Trophoblast cell (in vitro differentiated cells and primary cell): Measurements from ENCODE around the gene DPP6.
"Not testable (repeated sequence)": the region's sequence is repeated elsewhere in the genome, so short reads cannot be mapped to it uniquely, and the experiment has no call there.

Experiments
- DNase-seq, 2 donors: peaks; one replicate each; pipeline ENCODE4 v3.0.0-alpha.2; 2016
- H2AFZ ChIP-seq: 2 replicates; pipeline ENCODE4 v1.6.1; 2013; ENCODE audit warnings: low read length, moderate library complexity, mild to moderate bottlenecking; ENCODE audit not compliant: insufficient read depth, poor library complexity
- H2AK5ac ChIP-seq: 2 replicates; pipeline ENCODE4 v1.6.1; 2013; ENCODE audit warnings: mild to moderate bottlenecking, low read length
- H2BK120ac ChIP-seq: 2 replicates; pipeline ENCODE4 v1.6.1; 2013; ENCODE audit warnings: low read length, mild to moderate bottlenecking, moderate library complexity; ENCODE audit not compliant: insufficient read depth, poor library complexity
- H2BK12ac ChIP-seq: 2 replicates; pipeline ENCODE4 v1.6.1; 2013; ENCODE audit warnings: mild to moderate bottlenecking, low read length, moderate library complexity
- H2BK5ac ChIP-seq: 2 replicates; pipeline ENCODE4 v1.6.1; 2013; ENCODE audit warnings: low read length, low read depth, moderate library complexity, mild to moderate bottlenecking; ENCODE audit not compliant: poor library complexity
- H3K14ac ChIP-seq: 2 replicates; pipeline ENCODE4 v1.6.1; 2013; ENCODE audit warnings: mild to moderate bottlenecking, low read length
- H3K18ac ChIP-seq: 2 replicates; pipeline ENCODE4 v1.6.1; 2013; ENCODE audit warnings: mild to moderate bottlenecking, low read length
- H3K23ac ChIP-seq: 2 replicates; pipeline ENCODE4 v1.6.1; 2013; ENCODE audit warnings: low read length
- H3K27ac ChIP-seq: 2 replicates; pipeline ENCODE4 v1.5.1; 2013; ENCODE audit warnings: low read depth, mild to moderate bottlenecking, inconsistent platforms, low read length, moderate library complexity
- H3K27me3 ChIP-seq: 2 replicates; pipeline ENCODE4 v1.6.1; 2013; ENCODE audit warnings: inconsistent platforms, mild to moderate bottlenecking, low read length, moderate library complexity; ENCODE audit not compliant: insufficient read depth
- H3K36me3 ChIP-seq, 2 experiments: 1 replicate in 1 of 2; 2 replicates in 1 of 2; pipeline ENCODE4 v1.6.1; 2013; ENCODE audit warnings: low read length in 2 of 2, mild to moderate bottlenecking in 2 of 2, moderate library complexity in 1 of 2; ENCODE audit not compliant: insufficient read depth in 2 of 2, control insufficient read depth in 1 of 2
- H3K4ac ChIP-seq: 2 replicates; pipeline ENCODE4 v1.6.1; 2013; ENCODE audit warnings: low read depth, mild to moderate bottlenecking, low read length, moderate library complexity
- H3K4me1 ChIP-seq, 2 experiments: 1 replicate in 1 of 2; 2 replicates in 1 of 2; pipeline ENCODE4 v1.6.1; 2013; ENCODE audit warnings: low read length in 2 of 2, mild to moderate bottlenecking in 2 of 2, moderate library complexity in 1 of 2; ENCODE audit not compliant: insufficient read depth in 2 of 2, control insufficient read depth in 1 of 2
- H3K4me2 ChIP-seq: 2 replicates; pipeline ENCODE4 v1.6.1; 2013; ENCODE audit warnings: inconsistent platforms, mild to moderate bottlenecking, low read length, moderate library complexity
- H3K4me3 ChIP-seq: 2 replicates; pipeline ENCODE4 v1.5.1; 2013; ENCODE audit warnings: mild to moderate bottlenecking, low read depth, low read length, inconsistent platforms
- H3K79me1 ChIP-seq: one replicate; pipeline ENCODE4 v1.6.1; 2013; ENCODE audit warnings: low read length
- H3K79me2 ChIP-seq: 2 replicates; pipeline ENCODE4 v1.6.1; 2013; ENCODE audit warnings: low read length, mild to moderate bottlenecking; ENCODE audit not compliant: control insufficient read depth, insufficient read depth, poor library complexity
- H3K9ac ChIP-seq: 2 replicates; pipeline ENCODE4 v1.6.1; 2013; ENCODE audit warnings: mild to moderate bottlenecking, low read length
- H3K9me3 ChIP-seq: 2 replicates; pipeline ENCODE4 v1.6.1; 2013; ENCODE audit warnings: low read depth, mild to moderate bottlenecking, control low read depth, inconsistent platforms, low read length; ENCODE audit not compliant: insufficient read depth
- H4K12ac ChIP-seq: 2 replicates; pipeline ENCODE4 v1.6.1; 2013; ENCODE audit warnings: low read depth, mild to moderate bottlenecking, low read length, moderate library complexity
- H4K8ac ChIP-seq: 2 replicates; pipeline ENCODE4 v1.6.1; 2013; ENCODE audit warnings: low read depth, mild to moderate bottlenecking, low read length, moderate library complexity
- H4K91ac ChIP-seq: one replicate; pipeline ENCODE4 v1.6.1; 2013; ENCODE audit warnings: low read depth, mild to moderate bottlenecking, low read length, moderate library complexity
- WGBS: extraction: QIAGEN DNeasy Blood & Tissue Kit; methylation state at CpG from one replicate; pipeline ENCODE4 v1.1.7; 2013; ENCODE audit warnings: missing lambda C conversion rate; ENCODE audit not compliant: insufficient read length, insufficient coverage; ENCODE audit errors: extremely low coverage; 5-methylcytosine and 5-hydroxymethylcytosine counted together

Gene DPP6

GRCh38 chr7:154060551-154060950 is 8.4 kb downstream of the DPP6 start:
- H3K27me3 ChIP-seq, H3K27ac ChIP-seq, H2BK12ac ChIP-seq, DNase-seq, H3K18ac ChIP-seq, H2AK5ac ChIP-seq, H3K4ac ChIP-seq, H3K79me2 ChIP-seq, H2BK5ac ChIP-seq, H4K12ac ChIP-seq, H3K9ac ChIP-seq, H3K79me1 ChIP-seq, H4K8ac ChIP-seq, H2BK120ac ChIP-seq, H3K4me2 ChIP-seq, H3K23ac ChIP-seq, H3K4me3 ChIP-seq, H3K9me3 ChIP-seq, H3K4me1 ChIP-seq, H4K91ac ChIP-seq, H3K14ac ChIP-seq, H3K36me3 ChIP-seq, H2AFZ ChIP-seq: not testable (repeated sequence)
- WGBS: no CpG with 5 or more reads among the region's 15 CpGs

- not testable (repeated sequence) for H4K8ac ChIP-seq, H2AK5ac ChIP-seq, H3K27ac ChIP-seq, H2BK12ac ChIP-seq, H4K12ac ChIP-seq, H3K9ac ChIP-seq, H3K9me3 ChIP-seq, H3K4me3 ChIP-seq, H3K18ac ChIP-seq, H4K91ac ChIP-seq, H3K79me1 ChIP-seq, H3K79me2 ChIP-seq, H3K4me2 ChIP-seq, H3K4ac ChIP-seq, H2BK5ac ChIP-seq, H3K27me3 ChIP-seq, H3K36me3 ChIP-seq, H2BK120ac ChIP-seq, H3K23ac ChIP-seq, H3K14ac ChIP-seq, H2AFZ ChIP-seq, H3K4me1 ChIP-seq
- no CpG with 5 or more reads among the region's 4 CpGs for WGBS
- peak in 1 of 2 donors; percentile 37 for DNase-seq
Observed at GRCh38 chr7:154071833-154072232, 19.6 kb downstream of the DPP6 start.

- H3K79me2 ChIP-seq, H2AFZ ChIP-seq, H3K27ac ChIP-seq, H3K4ac ChIP-seq, H4K12ac ChIP-seq, H3K27me3 ChIP-seq, H3K14ac ChIP-seq, H2BK120ac ChIP-seq, H3K36me3 ChIP-seq, H2AK5ac ChIP-seq, H3K9me3 ChIP-seq, H3K18ac ChIP-seq, H3K23ac ChIP-seq, H3K79me1 ChIP-seq, H3K4me3 ChIP-seq, H2BK12ac ChIP-seq, H3K9ac ChIP-seq, H3K4me1 ChIP-seq, H3K4me2 ChIP-seq, DNase-seq, H2BK5ac ChIP-seq, H4K91ac ChIP-seq, H4K8ac ChIP-seq: not testable (repeated sequence)
- no CpG with 5 or more reads among the region's 15 CpGs for WGBS
Observed at GRCh38 chr7:154072395-154073181, 20.4 kb downstream of the DPP6 start.

- not testable (repeated sequence) for H2BK12ac ChIP-seq, H3K4me2 ChIP-seq, H3K36me3 ChIP-seq, H4K8ac ChIP-seq, H4K91ac ChIP-seq, H3K4ac ChIP-seq, H3K27ac ChIP-seq, H3K9me3 ChIP-seq, H2AK5ac ChIP-seq, H3K79me1 ChIP-seq, H2AFZ ChIP-seq, DNase-seq, H3K23ac ChIP-seq, H3K79me2 ChIP-seq, H3K18ac ChIP-seq, H3K4me3 ChIP-seq, H3K9ac ChIP-seq, H2BK120ac ChIP-seq, H3K4me1 ChIP-seq, H4K12ac ChIP-seq, H3K27me3 ChIP-seq, H3K14ac ChIP-seq, H2BK5ac ChIP-seq
- no CpG with 5 or more reads among the region's 2 CpGs for WGBS
Observed at GRCh38 chr7:154078523-154078922, 26.3 kb downstream of the DPP6 start.
